H1 (cell line): ENCODE results near the gene CHCHD1. TPM values are rescaled to one million over a fixed set of nuclear protein-coding genes. Genes with fewer than 3 reads are reported as not detected.

ENCODE experiments used
- CTCF ChIA-PET: fragments of 300-600 bp; sonication (Branson Sonifier 250); formaldehyde crosslinking; loops from one replicate; lab custom pipeline; 2021; ENCODE audit not compliant: partially characterized antibody; lab: Charles Lee
- POLR2A ChIA-PET: fragments of 300-600 bp; sonication (Branson Sonifier 250); formaldehyde crosslinking; loops from one replicate; lab custom pipeline; 2021; ENCODE audit warnings: inconsistent platforms; ENCODE audit not compliant: partially characterized antibody; lab: Charles Lee
- DNase-seq, 2 experiments: peaks; one replicate each; pipeline versions ENCODE4 v3.0.0 to v3.0.0-alpha.2; 2010 to 2022; ENCODE audit warnings: low spot score in 2 of 2, low read depth in 1 of 2, mixed read lengths in 1 of 2
- FAIRE-seq: peaks from 2 replicates; lab custom pipeline; 2011; peaks lifted over from hg19 to GRCh38; lab: Jason Lieb, UNC
- H2AFZ ChIP-seq: 2 replicates; pipeline ENCODE4 v1.8.1; 2012; ENCODE audit warnings: low read length, inconsistent platforms
- H2AK5ac ChIP-seq: 2 replicates; pipeline ENCODE4 v1.6.1; 2013; ENCODE audit warnings: low read depth, low read length
- H2BK120ac ChIP-seq: replicated peaks from 2 replicates; pipeline ENCODE3; 2013; ENCODE audit warnings: low read depth, low read length, inconsistent platforms
- H2BK12ac ChIP-seq: 2 replicates; pipeline ENCODE4 v1.6.1; 2013; ENCODE audit warnings: low read depth, low read length
- H2BK15ac ChIP-seq: 2 replicates; pipeline ENCODE4 v1.6.1; 2013; ENCODE audit warnings: low read length
- H2BK20ac ChIP-seq: 2 replicates; pipeline ENCODE4 v1.6.1; 2013; ENCODE audit warnings: low read length
- H2BK5ac ChIP-seq: 2 replicates; pipeline ENCODE4 v1.6.1; 2013; ENCODE audit warnings: low read depth, low read length
- H3K14ac ChIP-seq: 2 replicates; pipeline ENCODE4 v1.6.1; 2013; ENCODE audit warnings: inconsistent platforms; ENCODE audit not compliant: insufficient read length
- H3K18ac ChIP-seq: 2 replicates; pipeline ENCODE4 v1.6.1; 2013; ENCODE audit warnings: low read length; ENCODE audit errors: extremely low read depth
- H3K23ac ChIP-seq: 2 replicates; pipeline ENCODE4 v1.6.1; 2013; ENCODE audit warnings: inconsistent platforms; ENCODE audit not compliant: insufficient read length
- H3K23me2 ChIP-seq: 2 replicates; pipeline ENCODE4 v1.6.1; 2013; ENCODE audit warnings: low read depth, low read length
- H3K27ac ChIP-seq: 2 replicates; pipeline ENCODE4 v1.6.1; 2011; ENCODE audit warnings: low read depth, low read length, inconsistent platforms
- H3K27me3 ChIP-seq, 4 experiments: replicated peaks in 1 of 4; 1 replicate in 1 of 4; 2 replicates in 3 of 4; pipeline versions ENCODE4 v1.6.1 to v1.8.1; 2011 to 2013; ENCODE audit warnings: low read length in 3 of 4, mild to moderate bottlenecking in 3 of 4, inconsistent platforms in 2 of 4, mixed read lengths in 2 of 4, moderate library complexity in 1 of 4; ENCODE audit not compliant: control insufficient read depth in 3 of 4, insufficient read depth in 3 of 4; ENCODE audit errors: extremely low read depth in 1 of 4
- H3K36me3 ChIP-seq, 4 experiments: 2 replicates each; pipeline versions ENCODE4 v1.6.1 to v1.8.1; 2011 to 2013; ENCODE audit warnings: mild to moderate bottlenecking in 4 of 4, low read length in 3 of 4, moderate library complexity in 2 of 4, control low read depth in 1 of 4, inconsistent platforms in 1 of 4; ENCODE audit not compliant: insufficient read depth in 4 of 4, control insufficient read depth in 2 of 4
- H3K4ac ChIP-seq: replicated peaks from 2 replicates; pipeline ENCODE3; 2013; ENCODE audit warnings: low read length, low read depth, mixed read lengths, inconsistent platforms; ENCODE audit not compliant: insufficient read length
- H3K4me1 ChIP-seq, 4 experiments: replicated peaks in 1 of 4; 1 replicate in 1 of 4; 2 replicates in 3 of 4; pipeline versions ENCODE4 v1.6.1 to v1.8.1; 2011 to 2013; ENCODE audit warnings: low read length in 3 of 4, inconsistent platforms in 2 of 4, mixed read lengths in 1 of 4; ENCODE audit not compliant: insufficient read depth in 4 of 4, control insufficient read depth in 3 of 4
- H3K4me2 ChIP-seq, 2 experiments: 2 replicates each; pipeline versions ENCODE4 v1.6.1 to v1.8.1; 2011 to 2013; ENCODE audit warnings: low read depth in 2 of 2, low read length in 2 of 2, control low read depth in 1 of 2, inconsistent platforms in 1 of 2, mild to moderate bottlenecking in 1 of 2; ENCODE audit not compliant: insufficient read depth in 1 of 2
- H3K4me3 ChIP-seq, 4 experiments: fragments of 200-600, 300-600 bp in 1 of 4; sonication (generic), shearing (Covaris generic), sonication (Bioruptor Twin) in 1 of 4; 2 replicates each; pipeline versions ENCODE4 v1.5.1 to v1.8.1; 2011 to 2016; ENCODE audit warnings: low read length in 4 of 4, low read depth in 3 of 4, control low read depth in 2 of 4, inconsistent platforms in 2 of 4, mild to moderate bottlenecking in 2 of 4, mixed read lengths in 1 of 4, moderate library complexity in 1 of 4; ENCODE audit not compliant: insufficient read depth in 2 of 4; ENCODE audit errors: extremely low read depth in 1 of 4
- H3K56ac ChIP-seq: replicated peaks from 2 replicates; pipeline ENCODE3; 2013; ENCODE audit warnings: low read depth, mild to moderate bottlenecking, mixed read lengths, low read length, inconsistent platforms; ENCODE audit not compliant: insufficient read length
- H3K79me1 ChIP-seq: 2 replicates; pipeline ENCODE4 v1.6.1; 2013; ENCODE audit warnings: low read depth, low read length, control low read depth
- H3K79me2 ChIP-seq, 2 experiments: 2 replicates each; pipeline versions ENCODE4 v1.6.1 to v1.8.1; 2012 to 2013; ENCODE audit warnings: low read length in 2 of 2, mild to moderate bottlenecking in 2 of 2, inconsistent platforms in 1 of 2; ENCODE audit not compliant: insufficient read depth in 2 of 2, control insufficient read depth in 1 of 2
- H3K9ac ChIP-seq, 4 experiments: replicated peaks in 1 of 4; 1 replicate in 1 of 4; 2 replicates in 3 of 4; pipeline versions ENCODE4 v1.6.1 to v1.8.1; 2011 to 2013; ENCODE audit warnings: low read depth in 3 of 4, low read length in 3 of 4, control low read depth in 2 of 4, mild to moderate bottlenecking in 2 of 4, moderate library complexity in 2 of 4, inconsistent platforms in 1 of 4; ENCODE audit errors: extremely low read depth in 1 of 4
- H3K9me3 ChIP-seq, 2 experiments: 2 replicates each; pipeline versions ENCODE4 v1.6.1 to v1.8.1; 2012 to 2013; ENCODE audit warnings: mild to moderate bottlenecking in 2 of 2, moderate library complexity in 2 of 2, control low read depth in 1 of 2, inconsistent platforms in 1 of 2, low read depth in 1 of 2, low read length in 1 of 2, mixed read lengths in 1 of 2; ENCODE audit not compliant: insufficient read depth in 2 of 2
- H4K20me1 ChIP-seq, 2 experiments: replicated peaks in 1 of 2; 2 replicates each; pipeline versions ENCODE3 to v1.8.1; 2011 to 2013; ENCODE audit warnings: inconsistent platforms in 2 of 2, low read length in 2 of 2, mild to moderate bottlenecking in 1 of 2; ENCODE audit not compliant: insufficient read depth in 2 of 2, control insufficient read depth in 1 of 2
- H4K5ac ChIP-seq: 2 replicates; pipeline ENCODE4 v1.6.1; 2013; ENCODE audit warnings: low read length, low read depth, mixed read lengths, inconsistent platforms; ENCODE audit not compliant: insufficient read length
- H4K8ac ChIP-seq: 2 replicates; pipeline ENCODE4 v1.8.0; 2013; ENCODE audit warnings: mild to moderate bottlenecking, moderate library complexity, low read length, inconsistent platforms; ENCODE audit not compliant: insufficient read depth; ENCODE audit errors: extremely low read depth
- H4K91ac ChIP-seq: replicated peaks from 2 replicates; pipeline ENCODE3; 2013; ENCODE audit warnings: low read length, mixed read lengths, inconsistent platforms; ENCODE audit not compliant: insufficient read length
- ASH2L ChIP-seq: fragments of 200-600, 300-600 bp; sonication (generic); IDR thresholded peaks from one replicate; pipeline ENCODE4 v1.7.1; 2017; ENCODE audit warnings: low read length
- ATF2 ChIP-seq: IDR thresholded peaks from 2 replicates; pipeline ENCODE4 v1.6.1; 2012; ENCODE audit warnings: low read length, inconsistent platforms
- CHD1 ChIP-seq: IDR thresholded peaks from 2 replicates; pipeline ENCODE4 v1.6.1; 2012; ENCODE audit warnings: low read depth, low read length, improper control_type of control experiment
- FOSL1 ChIP-seq: IDR thresholded peaks from 2 replicates; pipeline ENCODE4 v1.6.1; 2011; ENCODE audit warnings: mild to moderate bottlenecking, low read depth, low read length, moderate library complexity; ENCODE audit not compliant: insufficient read depth
- NRF1 ChIP-seq: IDR thresholded peaks from 2 replicates; pipeline ENCODE4 v1.6.1; 2011; ENCODE audit warnings: mild to moderate bottlenecking, low read depth, low read length, improper control_type of control experiment
- POLR2A ChIP-seq, 2 experiments: IDR thresholded peaks; 1 replicate in 1 of 2; 2 replicates in 1 of 2; pipeline ENCODE4 v1.6.1; 2011; ENCODE audit warnings: low read depth in 2 of 2, low read length in 2 of 2, mild to moderate bottlenecking in 2 of 2; ENCODE audit errors: control extremely low read depth in 1 of 2
- POU5F1 ChIP-seq: IDR thresholded peaks from 2 replicates; pipeline ENCODE4 v1.6.1; 2011; ENCODE audit warnings: low read depth, mild to moderate bottlenecking, low read length, moderate library complexity
- RXRA ChIP-seq: IDR thresholded peaks from 2 replicates; pipeline ENCODE4 v1.6.1; 2011; ENCODE audit warnings: low read depth, mild to moderate bottlenecking, low read length, moderate library complexity; ENCODE audit not compliant: insufficient read depth
- SIN3A ChIP-seq, 2 experiments: IDR thresholded peaks in 1 of 2; conservative IDR thresholded peaks in 1 of 2; 2 replicates each; pipeline ENCODE4 v1.6.1; 2011 to 2012; ENCODE audit warnings: low read length in 2 of 2, improper control_type of control experiment in 1 of 2, low read depth in 1 of 2, mild to moderate bottlenecking in 1 of 2
- TAF1 ChIP-seq: IDR thresholded peaks from 2 replicates; pipeline ENCODE4 v1.6.1; 2011; ENCODE audit warnings: mild to moderate bottlenecking, low read depth, low read length
- TAF7 ChIP-seq: optimal IDR thresholded peaks from 2 replicates; pipeline ENCODE3; 2011; ENCODE audit warnings: low read depth, mild to moderate bottlenecking, inconsistent platforms, low read length, moderate library complexity, borderline replicate concordance
- TBP ChIP-seq: IDR thresholded peaks from 2 replicates; pipeline ENCODE4 v1.6.1; 2011; ENCODE audit warnings: low read depth, low read length, improper control_type of control experiment
- YY1 ChIP-seq: IDR thresholded peaks from 2 replicates; pipeline ENCODE4 v1.6.1; 2011; ENCODE audit warnings: low read depth, mild to moderate bottlenecking, low read length
- WGBS, 2 experiments: shearing (Covaris generic) in 1 of 2; methylation state at CpG; one replicate each; pipeline versions ENCODE4 v1.1.6 to v1.1.7; 2013 to 2015; ENCODE audit warnings: low lambda C conversion rate in 2 of 2, mixed read lengths in 2 of 2, inconsistent platforms in 1 of 2, low coverage in 1 of 2, missing lambda C conversion rate in 1 of 2; ENCODE audit not compliant: insufficient replicate concordance in 2 of 2, insufficient coverage in 1 of 2, insufficient read length in 1 of 2; ENCODE audit errors: extremely low coverage in 1 of 2, missing lambda C conversion rate in 1 of 2; 5-methylcytosine and 5-hydroxymethylcytosine counted together
- polyA plus RNA-seq, 7 experiments: library from polyadenylated mRNA; depleted of rRNA in 3 of 7; stranded (reverse) in 5 of 7; unstranded in 2 of 7; fragments of >200 nt in 5 of 7; fragments of 200-250 nt in 2 of 7; gene quantifications; 1 replicate in 5 of 7; 2 replicates in 1 of 7; 4 replicates in 1 of 7; pipeline versions ENCODE4 v1.2.1 to v1.2.3, GENCODE V29; 2011 to 2013; ENCODE audit warnings: missing spikeins in 2 of 7, mixed read lengths in 2 of 7
- total RNA-seq: library from RNA; stranded (reverse); fragmentation: NEBNext Ultra II Directional; extraction: Animal tissue kit (Norgen Biotek cat#: 25700); gene quantifications from 2 replicates; pipeline ENCODE4 v1.2.1, GENCODE V29; 2021

The CHCHD1 gene
- total and polyA plus RNA-seq, 2 of the 8 experiments (the other 6 are each of a cell fraction or from before 2014, with no cell fraction given) = 44.9 to 58.1 TPM

- Histone ChIP-seq H3K9ac (no peak overlapping the region), H3K36me3 (peaks cover 9 to 21% (median 15%) of the 10 kb centered on the region in 4 experiments)
- POLR2A ChIA-PET = interaction anchor here (1.4 to 5.8 kb wide), 3 partner anchors 10 to 13 kb away, joined by 3 to 35 read pairs (median 9); partner anchors contain the start of gene SEC24C
- TF ChIP-seq SIN3A (conservative IDR thresholded peaks at IDR 0.05 in 1 of 2, IDR thresholded peaks at IDR 0.05 in 1 of 2; ENCODE audit: low read depth in 1 of 2, low read length in 2 of 2) (no peak), ASH2L (no peak), TAF1 (no peak), NRF1 (no peak), RXRA (no peak), ATF2 (no peak), FOSL1 (no peak), POLR2A (IDR thresholded peaks at IDR 0.05; ENCODE audit: control extremely low read depth in 1 of 2, low read depth in 2 of 2, low read length in 2 of 2) (no peak), TAF7 (no peak), YY1 (no peak), CHD1 (no peak), TBP (no peak), POU5F1 (no peak)
These were observed 25.7 kb upstream of the CHCHD1 start for GRCh38 chr10:73756183-73756582.

More at GRCh38 chr10:73756183-73756582, 25.7 kb upstream of the CHCHD1 start:
- H4K5ac ChIP-seq = no peak overlapping the region
- H3K23me2 ChIP-seq = no peaks in the 10 kb centered on the region; the same call in 1 of the 2 replicates
- DNase-seq (no peak), FAIRE-seq (no peak)
- no peaks in the 10 kb centered on the region for H3K4me1 ChIP-seq
- no peak overlapping the region for H4K8ac ChIP-seq
- H3K4me3 ChIP-seq = no peak overlapping the region
- H3K18ac ChIP-seq = no peak overlapping the region
- H3K14ac ChIP-seq = no peak overlapping the region
- H2BK5ac ChIP-seq = no peak overlapping the region
- H4K20me1 ChIP-seq = peaks cover 0 to 1% of the 10 kb centered on the region in 2 experiments
- peaks cover 2% of the 10 kb centered on the region; the same call in 1 of the 2 replicates for H3K79me1 ChIP-seq
- CTCF ChIA-PET = interaction anchor here (0.6 to 1.1 kb wide), 3 partner anchors 30 to 1342 kb away, joined by 3 to 5 read pairs (median 4); no protein-coding TSS in a partner anchor
- no peak overlapping the region for H3K4ac ChIP-seq
- H3K9me3 ChIP-seq = no peaks in the 10 kb centered on the region
- no peak overlapping the region for H3K4me2 ChIP-seq
- no peak overlapping the region for H4K91ac ChIP-seq
- H2BK12ac ChIP-seq = no peak overlapping the region
- H2AK5ac ChIP-seq = no peak overlapping the region
- WGBS, 2 experiments = 95% methylated on average over 1 of the region's 1 CpG; no CpG with 5 or more reads in 1 of the 2 experiments
- no peak overlapping the region for H3K27ac ChIP-seq
- no peak overlapping the region for H3K23ac ChIP-seq
- no peak overlapping the region for H2AFZ ChIP-seq
- no peak overlapping the region for H2BK20ac ChIP-seq
- no peak overlapping the region for H3K56ac ChIP-seq
- no peak overlapping the region for H2BK120ac ChIP-seq
- H3K79me2 ChIP-seq = no peaks in the 10 kb centered on the region
- H2BK15ac ChIP-seq = no peak overlapping the region
- no peaks in the 10 kb centered on the region for H3K27me3 ChIP-seq
